Right ventricle myocardium inferior (tissue), 1 donor: ENCODE results near the gene ERBIN. TPM values are rescaled to one million over a fixed set of nuclear protein-coding genes. Genes with fewer than 3 reads are reported as not detected.
"Not testable (repeated sequence)": the region's sequence is repeated elsewhere in the genome, so short reads cannot be mapped to it uniquely, and the experiment has no call there.

ENCODE experiments used
- ATAC-seq: fragments of 200-7000 bp; cut with Tn5 transposase; one replicate; pipeline ENCODE4 v1.9.1; 2020; ENCODE audit warnings: mild to moderate bottlenecking, moderate library complexity
- DNase-seq: peaks from one replicate; pipeline ENCODE4 v3.0.0; 2021; ENCODE audit errors: missing footprints
- intact Hi-C: fragments of 100-400 bp; cut with DNase I; formaldehyde crosslinking; loops from one replicate; pipeline ENCODE4 v1.11.0; 2022
- total RNA-seq: library from RNA; stranded (reverse); fragmentation: NEBNext Ultra II Directional; extraction: Animal tissue kit (Norgen Biotek cat#: 25700); gene quantifications from one replicate; pipeline ENCODE4 v1.2.1, GENCODE V29; 2021
- donor health status: DM: no; HTN: yes; CAD: no; lungs with severe emphysema.

Gene ERBIN
- total RNA-seq, 1 donor from 2014 or later = 30.5 TPM

- ATAC-seq, intact Hi-C loops, DNase-seq: not testable (repeated sequence)
Observed at GRCh38 chr5:66061320-66061719, 134.9 kb downstream of the ERBIN start.

- DNase-seq, intact Hi-C loops: not testable (repeated sequence)
Observed at GRCh38 chr5:66063061-66063460, 136.7 kb downstream of the ERBIN start.

GRCh38 chr5:66066826-66067225 lies 140.5 kb downstream of the ERBIN start:
- intact Hi-C loops = no loop called here
- ATAC-seq = no peak
- DNase-seq = no peak

More at GRCh38 chr5:66063061-66063460, 136.7 kb downstream of the ERBIN start:
- ATAC-seq = not testable (repeated sequence)

- no peak for ATAC-seq
- intact Hi-C loops = no loop called here
Observed at GRCh38 chr5:66072031-66072430, 145.7 kb downstream of the ERBIN start.

GRCh38 chr5:66074901-66075300 lies 148.5 kb downstream of the ERBIN start:
- no peak for ATAC-seq
- intact Hi-C loops = no loop called here
- DNase-seq = no peak

More at GRCh38 chr5:66072031-66072430, 145.7 kb downstream of the ERBIN start:
- DNase-seq = no peak

- intact Hi-C loops = no loop called here
- ATAC-seq (no peak), DNase-seq (no peak)
Observed at GRCh38 chr5:66080664-66081063, 154.3 kb downstream of the ERBIN start.

- ATAC-seq (no peak), DNase-seq (no peak)
- intact Hi-C loops = no loop called here
Observed at GRCh38 chr5:66089384-66089783, 163.0 kb downstream of the ERBIN start.

GRCh38 chr5:66100851-66101250 lies 174.5 kb downstream of the ERBIN start:
- DNase-seq (no peak), ATAC-seq (no peak)
- intact Hi-C loops = no loop called here

GRCh38 chr5:66113160-66113559 lies 186.8 kb downstream of the ERBIN start:
- DNase-seq = no peak
- no peak for ATAC-seq
- intact Hi-C loops = no loop called here

- intact Hi-C loops = no loop called here
- DNase-seq (no peak), ATAC-seq (no peak)
Observed at GRCh38 chr5:66118304-66118703, 191.9 kb downstream of the ERBIN start.

GRCh38 chr5:66122379-66123034 lies 196.1 kb downstream of the ERBIN start:
- ATAC-seq = no peak
- intact Hi-C loops = no loop called here
- DNase-seq = no peak

- DNase-seq (no peak), ATAC-seq (no peak)
- intact Hi-C loops = no loop called here
Observed at GRCh38 chr5:66129144-66129543, 202.8 kb downstream of the ERBIN start.

- intact Hi-C loops = no loop called here
- ATAC-seq = no peak
- no peak for DNase-seq
Observed at GRCh38 chr5:66130493-66130892, 204.1 kb downstream of the ERBIN start.

Other genes with a start within 250 kb of the ERBIN start
- 4.3 TPM for gene SGTB, start 204.5 kb upstream of the ERBIN start, total RNA-seq
- 16.5 TPM for gene NLN, start 204.4 kb upstream of the ERBIN start, total RNA-seq
- 27.5 TPM for gene SREK1, start 217.7 kb downstream of the ERBIN start, total RNA-seq